Limb (tissue), 2 donors: ENCODE results near the gene GALNT6.

ENCODE experiments used
- DNase-seq, 2 donors: peaks; one replicate each; pipeline ENCODE4 v3.0.0-alpha.2; 2016; ENCODE audit errors: extremely low spot score in 2 of 2

GALNT6 gene

GRCh38 chr12:51405801-51406207 is 14.6 kb upstream of the GALNT6 start:
- no peak for DNase-seq

- no peak for DNase-seq
These were observed 13.4 kb upstream of the GALNT6 start for GRCh38 chr12:51404627-51405026.

GRCh38 chr12:51403681-51404136 is 12.5 kb upstream of the GALNT6 start:
- no peak for DNase-seq

- no peak for DNase-seq
These were observed 12.0 kb upstream of the GALNT6 start for GRCh38 chr12:51403159-51403558.

GRCh38 chr12:51401900-51402299 is 10.7 kb upstream of the GALNT6 start:
- no peak for DNase-seq

- no peak for DNase-seq
These were observed 10.3 kb upstream of the GALNT6 start for GRCh38 chr12:51401486-51401885.

GRCh38 chr12:51401020-51401419 is 9.8 kb upstream of the GALNT6 start:
- DNase-seq: no peak

- no peak for DNase-seq
These were observed 8.7 kb upstream of the GALNT6 start for GRCh38 chr12:51399891-51400290.

GRCh38 chr12:51397670-51398069 is 6.5 kb upstream of the GALNT6 start:
- no peak for DNase-seq

- DNase-seq: no peak
These were observed 4.4 kb upstream of the GALNT6 start for GRCh38 chr12:51395283-51396230.

- DNase-seq: no peak
These were observed 2.7 kb upstream of the GALNT6 start for GRCh38 chr12:51393676-51394545.

- no peak for DNase-seq
These were observed 1.5 kb upstream of the GALNT6 start for GRCh38 chr12:51392556-51393237.

GRCh38 chr12:51390891-51391282 is 319 bp downstream of the GALNT6 start:
- no peak for DNase-seq

GRCh38 chr12:51390457-51390856 is 749 bp downstream of the GALNT6 start:
- no peak for DNase-seq

- DNase-seq: no peak
These were observed 1.8 kb downstream of the GALNT6 start for GRCh38 chr12:51389302-51389999.

- no peak for DNase-seq
These were observed 2.4 kb downstream of the GALNT6 start for GRCh38 chr12:51388846-51389245.

GRCh38 chr12:51388069-51388799 is 3.0 kb downstream of the GALNT6 start:
- DNase-seq: no peak

- no peak for DNase-seq
These were observed 4.9 kb downstream of the GALNT6 start for GRCh38 chr12:51386351-51386750.

GRCh38 chr12:51383269-51383905 is 7.8 kb downstream of the GALNT6 start:
- no peak for DNase-seq

- no peak for DNase-seq
These were observed 9.0 kb downstream of the GALNT6 start for GRCh38 chr12:51382173-51382572.
